Suprapubic skin (tissue), 4 donors: Measurements from ENCODE around the gene KCNJ1. TPM values are rescaled to one million over a fixed set of nuclear protein-coding genes. Genes with fewer than 3 reads are reported as not detected.

Experiments used
- DNase-seq, 2 donors: peaks; one replicate each; pipeline ENCODE4 v3.0.0-alpha.2; 2019; ENCODE audit warnings: low spot score in 2 of 2
- H3K27ac ChIP-seq: fragments of 200-600 bp; sonication (generic); one replicate; pipeline ENCODE4 v1.5.1; 2019
- H3K27me3 ChIP-seq: fragments of 200-600 bp; sonication (generic); one replicate; pipeline ENCODE4 v1.5.1; 2019
- H3K36me3 ChIP-seq: fragments of 200-600 bp; sonication (generic); one replicate; pipeline ENCODE4 v1.5.1; 2019
- H3K4me1 ChIP-seq: fragments of 200-600 bp; sonication (generic); one replicate; pipeline ENCODE4 v1.5.1; 2019
- H3K4me3 ChIP-seq: fragments of 200-600 bp; sonication (generic); one replicate; pipeline ENCODE4 v1.5.1; 2019; ENCODE audit warnings: mild to moderate bottlenecking
- H3K9me3 ChIP-seq: fragments of 200-600 bp; sonication (generic); one replicate; pipeline ENCODE4 v1.5.1; 2019
- EP300 ChIP-seq: sonication (generic); formaldehyde crosslinking; IDR thresholded peaks from one replicate; pipeline ENCODE4 v1.6.1; 2017; ENCODE audit warnings: antibody characterized with exemption
- POLR2A ChIP-seq, 2 donors: fragments of 450-650 bp; IDR thresholded peaks; one replicate each; pipeline ENCODE4 v1.6.1; 2017; ENCODE audit warnings: antibody characterized with exemption in 2 of 2, mild to moderate bottlenecking in 2 of 2, moderate library complexity in 2 of 2
- POLR2AphosphoS5 ChIP-seq, 3 donors: sonication (generic); formaldehyde crosslinking; IDR thresholded peaks; one replicate each; pipeline ENCODE4 v1.6.1; 2017; ENCODE audit warnings: antibody characterized with exemption in 3 of 3
- WGBS: methylation state at CpG from one replicate; pipeline ENCODE4 v1.1.5; 2018; 5-methylcytosine and 5-hydroxymethylcytosine counted together
- total RNA-seq, 4 donors: library from RNA; depleted of rRNA; stranded (reverse); fragments of >200 nt; gene quantifications; one replicate each; pipeline ENCODE4 v1.1.0, GENCODE V29; 2016
- TF ChIP-seq, protein P1 (sequence below), 2 donors: fragments of 200-600 bp in 1 of 2; fragments of 450-650 bp in 1 of 2; sonication (generic) in 1 of 2; IDR thresholded peaks; one replicate each; pipeline ENCODE4 v1.5.1; 2016 to 2019; ENCODE audit warnings: antibody characterized with exemption in 2 of 2, mild to moderate bottlenecking in 1 of 2, moderate library complexity in 1 of 2

The KCNJ1 gene
- total RNA-seq, 4 donors from 2014 or later = 0.18 to 3.0 TPM; not detected in 2

GRCh38 chr11:128890543-128891368 lies 23.7 kb upstream of the KCNJ1 start, which contains the start of gene KCNJ5:
Gene KCNJ5 (plus strand): TSS chr11:128891356. CDS start chr11:128911274, 19,918 bp downstream.
- peak within 1 kb of the TSS; percentile 66 for H3K4me3 ChIP-seq
- no peak for DNase-seq
- H3K9me3 ChIP-seq = no peaks in the 10 kb centered on the region
- peak within 1 kb of the TSS; percentile 24 for H3K27ac ChIP-seq
- WGBS = 0% methylated on average over 54 of the region's 85 CpGs
- H3K36me3 ChIP-seq = no peaks in the 10 kb centered on the region
- peaks cover 48% of the 10 kb centered on the region for H3K4me1 ChIP-seq
- TF ChIP-seq POLR2AphosphoS5 (IDR thresholded peaks at IDR 0.05) = no peak
- TF ChIP-seq EP300 = no peak
- TF ChIP-seq, protein P1, sequence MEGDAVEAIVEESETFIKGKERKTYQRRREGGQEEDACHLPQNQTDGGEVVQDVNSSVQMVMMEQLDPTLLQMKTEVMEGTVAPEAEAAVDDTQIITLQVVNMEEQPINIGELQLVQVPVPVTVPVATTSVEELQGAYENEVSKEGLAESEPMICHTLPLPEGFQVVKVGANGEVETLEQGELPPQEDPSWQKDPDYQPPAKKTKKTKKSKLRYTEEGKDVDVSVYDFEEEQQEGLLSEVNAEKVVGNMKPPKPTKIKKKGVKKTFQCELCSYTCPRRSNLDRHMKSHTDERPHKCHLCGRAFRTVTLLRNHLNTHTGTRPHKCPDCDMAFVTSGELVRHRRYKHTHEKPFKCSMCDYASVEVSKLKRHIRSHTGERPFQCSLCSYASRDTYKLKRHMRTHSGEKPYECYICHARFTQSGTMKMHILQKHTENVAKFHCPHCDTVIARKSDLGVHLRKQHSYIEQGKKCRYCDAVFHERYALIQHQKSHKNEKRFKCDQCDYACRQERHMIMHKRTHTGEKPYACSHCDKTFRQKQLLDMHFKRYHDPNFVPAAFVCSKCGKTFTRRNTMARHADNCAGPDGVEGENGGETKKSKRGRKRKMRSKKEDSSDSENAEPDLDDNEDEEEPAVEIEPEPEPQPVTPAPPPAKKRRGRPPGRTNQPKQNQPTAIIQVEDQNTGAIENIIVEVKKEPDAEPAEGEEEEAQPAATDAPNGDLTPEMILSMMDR (IDR thresholded peaks at IDR 0.05) = no peak
- TF ChIP-seq POLR2A (IDR thresholded peaks at IDR 0.05) = no peak
- peaks cover 4% of the 10 kb centered on the region for H3K27me3 ChIP-seq

DNA sequence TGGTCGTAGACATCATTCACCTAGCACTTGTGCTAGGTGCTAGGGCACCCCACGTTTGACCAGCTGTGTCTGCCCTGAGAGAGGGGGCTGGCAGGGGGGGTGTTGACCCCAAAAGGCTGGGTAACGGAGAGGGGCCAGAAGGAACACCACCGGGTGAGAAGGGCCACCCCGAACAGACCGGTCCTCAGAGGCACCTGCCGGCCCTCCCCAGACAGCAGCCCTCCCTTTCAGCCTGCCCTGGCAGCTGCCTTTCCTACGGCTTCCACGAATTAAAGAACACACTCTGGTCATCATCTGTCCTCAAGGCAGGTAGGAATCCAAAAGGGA lies 23.1 kb upstream of the KCNJ1 start:
- TF ChIP-seq EP300 (no peak), POLR2AphosphoS5 (IDR thresholded peaks at IDR 0.05) (no peak), POLR2A (IDR thresholded peaks at IDR 0.05) (no peak)
- TF ChIP-seq, protein P1 (IDR thresholded peaks at IDR 0.05) = no peak
- no peaks in the 10 kb centered on the region for H3K9me3 ChIP-seq
- 51% methylated on average over 7 of the region's 9 CpGs for WGBS
- peak overlapping the region; percentile 66 for H3K4me3 ChIP-seq
- H3K27ac ChIP-seq = no peak overlapping the region
- H3K27me3 ChIP-seq = peaks cover 4% of the 10 kb centered on the region
- no peaks in the 10 kb centered on the region for H3K36me3 ChIP-seq
- DNase-seq = no peak
- peaks cover 48% of the 10 kb centered on the region for H3K4me1 ChIP-seq

DNA sequence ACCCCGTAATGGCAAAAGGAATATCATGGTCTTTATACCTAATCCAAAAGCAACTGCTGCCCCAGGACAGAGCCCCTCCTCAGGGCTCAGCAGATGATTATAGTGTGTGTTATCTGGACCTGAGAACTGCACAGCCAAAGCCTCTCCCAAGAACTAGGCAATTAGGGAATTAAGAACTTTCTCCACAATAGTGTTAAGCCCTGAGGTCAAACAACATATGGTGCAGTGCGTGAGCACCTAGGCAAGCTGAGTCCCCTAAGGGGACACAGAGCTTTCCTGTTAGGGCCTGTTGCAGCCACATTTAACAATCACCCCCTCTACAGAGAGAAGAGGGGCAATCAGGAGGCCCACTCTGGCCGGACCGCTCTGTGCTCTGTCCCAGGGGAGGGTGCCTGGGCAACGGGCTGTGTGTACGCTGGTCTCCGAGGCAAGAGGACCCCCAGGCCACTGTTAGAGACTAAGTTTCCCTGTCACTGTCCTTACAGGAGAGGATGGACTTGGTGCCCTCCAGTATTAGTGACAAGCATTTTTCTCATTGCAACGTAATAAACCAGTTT lies 22.6 kb upstream of the KCNJ1 start:
- TF ChIP-seq POLR2A (IDR thresholded peaks at IDR 0.05) (no peak), EP300 (no peak), POLR2AphosphoS5 (IDR thresholded peaks at IDR 0.05) (no peak)
- TF ChIP-seq, protein P1 (IDR thresholded peaks at IDR 0.05) = no peak
- Histone ChIP-seq H3K27me3 (peaks cover 4% of the 10 kb centered on the region), H3K36me3 (no peaks in the 10 kb centered on the region), H3K4me3 (no peak overlapping the region), H3K4me1 (peaks cover 48% of the 10 kb centered on the region), H3K9me3 (no peaks in the 10 kb centered on the region), H3K27ac (no peak overlapping the region)
- 81% methylated on average over 7 of the region's 8 CpGs for WGBS
- no peak for DNase-seq

- no peak overlapping the region for H3K27ac ChIP-seq
- H3K27me3 ChIP-seq = peaks cover 4% of the 10 kb centered on the region
- DNase-seq = no peak
- 53% methylated on average over 15 of the region's 15 CpGs for WGBS
- no peaks in the 10 kb centered on the region for H3K9me3 ChIP-seq
- H3K36me3 ChIP-seq = no peaks in the 10 kb centered on the region
- TF ChIP-seq EP300 (no peak), POLR2AphosphoS5 (IDR thresholded peaks at IDR 0.05) (no peak), POLR2A (IDR thresholded peaks at IDR 0.05) (no peak)
- TF ChIP-seq, protein P1 (IDR thresholded peaks at IDR 0.05) = no peak
- peaks cover 41% of the 10 kb centered on the region for H3K4me1 ChIP-seq
- no peak overlapping the region for H3K4me3 ChIP-seq
These were observed 21.2 kb upstream of the KCNJ1 start for GRCh38 chr11:128888034-128888985.
